ENCODE results near the gene LTC4S. TPM values are rescaled to one million over a fixed set of nuclear protein-coding genes. Genes with fewer than 3 reads are reported as not detected.

LTC4S gene
- total RNA-seq, 4 donors from 2014 or later, result 7.5 to 8.8 (median 8.2) TPM; not detected in 1

- ATAC-seq, result no peak
- whole genome bisulfite sequencing, 2 donors (ENCODE audit: low coverage in 1 of 2), result 86 to 96% methylated on average over 6 to 14 of the region's 21 CpGs
- TF ChIP-seq POLR2A (IDR thresholded peaks at IDR 0.05), result no peak
- no peak for TF ChIP-seq CTCF (IDR thresholded peaks at IDR 0.05)
- TF ChIP-seq EP300 (IDR thresholded peaks at IDR 0.05), result no peak
- no peak for TF ChIP-seq POLR2AphosphoS5 (IDR thresholded peaks at IDR 0.05)
- peaks cover 0 to 47% of the 10 kb centered on the region in 2 donors for H3K36me3 ChIP-seq
- peak overlapping the region; percentile 36 to 90 (median 84) for H3K27ac ChIP-seq
- no peaks in the 10 kb centered on the region for H3K9me3 ChIP-seq
- peaks cover 0 to 70% (median 28%) of the 10 kb centered on the region in 3 donors for H3K4me1 ChIP-seq
- peak overlapping the region in 1 of 2 donors; percentile 81 for H3K4me3 ChIP-seq
- no peaks in the 10 kb centered on the region for H3K27me3 ChIP-seq
These were observed 3.3 kb downstream of the LTC4S start for GRCh38 chr5:179796877-179797608.

- TF ChIP-seq CTCF (IDR thresholded peaks at IDR 0.05) (no peak), EP300 (IDR thresholded peaks at IDR 0.05) (no peak), POLR2AphosphoS5 (IDR thresholded peaks at IDR 0.05) (no peak), POLR2A (IDR thresholded peaks at IDR 0.05) (no peak)
- Histone ChIP-seq H3K36me3 (peaks cover 0 to 47% of the 10 kb centered on the region in 2 donors), H3K4me1 (peaks cover 0 to 70% (median 31%) of the 10 kb centered on the region in 3 donors), H3K27me3 (no peaks in the 10 kb centered on the region), H3K4me3 (no peak overlapping the region), H3K9me3 (no peaks in the 10 kb centered on the region), H3K27ac (no peak overlapping the region)
- WGBS, 2 donors (ENCODE audit: low coverage in 1 of 2), result 80% methylated on average over 1 of the region's 30 CpGs; no CpG with 5 or more reads in 1 of the 2 donors
- no peak for ATAC-seq
These were observed 4.0 kb downstream of the LTC4S start for GRCh38 chr5:179797741-179798140.

GRCh38 chr5:179798144-179798770 lies 4.5 kb downstream of the LTC4S start:
- no peak overlapping the region for H3K4me3 ChIP-seq
- TF ChIP-seq EP300 (IDR thresholded peaks at IDR 0.05), result no peak
- TF ChIP-seq POLR2A (IDR thresholded peaks at IDR 0.05), result no peak
- TF ChIP-seq CTCF (IDR thresholded peaks at IDR 0.05), result no peak
- no peak for TF ChIP-seq POLR2AphosphoS5 (IDR thresholded peaks at IDR 0.05)
- no peak for ATAC-seq
- H3K4me1 ChIP-seq, result peaks cover 0 to 70% (median 34%) of the 10 kb centered on the region in 3 donors
- H3K27me3 ChIP-seq, result no peaks in the 10 kb centered on the region
- no peak overlapping the region for H3K27ac ChIP-seq
- peaks cover 0 to 47% of the 10 kb centered on the region in 2 donors for H3K36me3 ChIP-seq
- WGBS, 2 donors (ENCODE audit: low coverage in 1 of 2), result no CpG with 5 or more reads among the region's 23 CpGs
- H3K9me3 ChIP-seq, result no peaks in the 10 kb centered on the region

- Histone ChIP-seq H3K27me3 (no peaks in the 10 kb centered on the region), H3K4me1 (peaks cover 0 to 70% (median 34%) of the 10 kb centered on the region in 3 donors), H3K27ac (no peak overlapping the region), H3K4me3 (no peak overlapping the region), H3K36me3 (peaks cover 0 to 50% of the 10 kb centered on the region in 2 donors), H3K9me3 (no peaks in the 10 kb centered on the region)
- 95% methylated on average over 16 of the region's 36 CpGs; no CpG with 5 or more reads in 1 of the 2 donors for WGBS, 2 donors (ENCODE audit: low coverage in 1 of 2)
- TF ChIP-seq POLR2A (IDR thresholded peaks at IDR 0.05), result no peak
- TF ChIP-seq POLR2AphosphoS5 (IDR thresholded peaks at IDR 0.05), result no peak
- no peak for TF ChIP-seq CTCF (IDR thresholded peaks at IDR 0.05)
- no peak for TF ChIP-seq EP300 (IDR thresholded peaks at IDR 0.05)
- no peak for ATAC-seq
These were observed 5.2 kb downstream of the LTC4S start for GRCh38 chr5:179798771-179799643.
